Neural cell (in vitro differentiated cells): ENCODE data around the gene ZNF624.

Experiments
- CTCF ChIP-seq: fragments of 450-650 bp; IDR thresholded peaks from 2 replicates; pipeline ENCODE4 v1.5.1; 2014; ENCODE audit warnings: antibody characterized with exemption, mild to moderate bottlenecking, moderate library complexity; ENCODE audit not compliant: poor library complexity, severe bottlenecking
- EP300 ChIP-seq: fragments of 450-650 bp; conservative IDR thresholded peaks from 2 replicates; pipeline ENCODE4 v1.6.1; 2014; ENCODE audit warnings: antibody characterized with exemption, mild to moderate bottlenecking, moderate library complexity; ENCODE audit not compliant: poor library complexity, severe bottlenecking
- MXI1 ChIP-seq: fragments of 450-650 bp; conservative IDR thresholded peaks from 2 replicates; pipeline ENCODE4 v1.6.1; 2014; ENCODE audit warnings: antibody characterized with exemption, mild to moderate bottlenecking; ENCODE audit not compliant: poor library complexity, severe bottlenecking
- POLR2AphosphoS5 ChIP-seq: IDR thresholded peaks from 2 replicates; pipeline ENCODE4 v1.6.1; 2012
- RAD21 ChIP-seq: fragments of 450-650 bp; conservative IDR thresholded peaks from 2 replicates; pipeline ENCODE4 v1.6.1; 2014; ENCODE audit warnings: antibody characterized with exemption, mild to moderate bottlenecking, moderate library complexity
- REST ChIP-seq: IDR thresholded peaks from 2 replicates; pipeline ENCODE4 v1.6.1; 2012; ENCODE audit warnings: borderline replicate concordance
- SMC3 ChIP-seq: fragments of 450-650 bp; conservative IDR thresholded peaks from 2 replicates; pipeline ENCODE4 v1.6.1; 2014; ENCODE audit warnings: antibody characterized with exemption, mild to moderate bottlenecking, moderate library complexity; ENCODE audit not compliant: poor library complexity

GRCh38 chr17:16585796-16586195 lies 67.9 kb downstream of the ZNF624 start:
- TF ChIP-seq EP300 (no peak), CTCF (no peak), MXI1 (no peak), REST (no peak), POLR2AphosphoS5 (no peak), SMC3 (no peak), RAD21 (no peak)
